Natural killer cell (primary cell): ENCODE data around the gene MRPL43. TPM values are rescaled to one million over a fixed set of nuclear protein-coding genes. Genes with fewer than 3 reads are reported as not detected.

Experiments used
- ATAC-seq, 3 donors: fragments of 150-1000 bp in 2 of 3; fragments of 200-7000 bp in 1 of 3; cut with Tn5 transposase; 1 replicate in 1 of 3; 2 replicates in 2 of 3; pipeline ENCODE4 v1.10.0; 2021; ENCODE audit warnings: mild to moderate bottlenecking in 2 of 3, moderate library complexity in 2 of 3
- DNase-seq, 2 donors: peaks; one replicate each; pipeline versions ENCODE4 v3.0.0 to v3.0.0-alpha.2; 2013 to 2021; ENCODE audit warnings: mixed read lengths in 1 of 2
- H3K27ac ChIP-seq: one replicate; pipeline ENCODE4 v1.5.1; 2013; ENCODE audit warnings: mild to moderate bottlenecking, low read length
- H3K27me3 ChIP-seq: one replicate; pipeline ENCODE4 v1.6.1; 2013; ENCODE audit warnings: low read length; ENCODE audit not compliant: control insufficient read depth, insufficient read depth
- H3K36me3 ChIP-seq: one replicate; pipeline ENCODE4 v1.6.1; 2013; ENCODE audit warnings: low read length; ENCODE audit not compliant: control insufficient read depth, insufficient read depth
- H3K4me1 ChIP-seq: one replicate; pipeline ENCODE4 v1.6.1; 2013; ENCODE audit warnings: low read length; ENCODE audit not compliant: control insufficient read depth, insufficient read depth
- H3K4me3 ChIP-seq: one replicate; pipeline ENCODE4 v1.5.1; 2013; ENCODE audit warnings: low read length
- H3K9me3 ChIP-seq: one replicate; pipeline ENCODE4 v1.6.1; 2013; ENCODE audit warnings: low read length; ENCODE audit not compliant: control insufficient read depth, insufficient read depth
- H3K27ac Mint-ChIP-seq, 2 donors: one replicate each; pipeline ENCODE4 v1.8.0; 2022; ENCODE audit warnings: mild to moderate bottlenecking in 2 of 2, mixed read lengths in 2 of 2, moderate library complexity in 1 of 2
- H3K27me3 Mint-ChIP-seq, 2 donors: one replicate each; pipeline ENCODE4 v1.8.0; 2022; ENCODE audit warnings: low read depth in 2 of 2, mixed read lengths in 2 of 2
- H3K36me3 Mint-ChIP-seq: one replicate; pipeline ENCODE4 v1.8.0; 2022; ENCODE audit warnings: mixed read lengths
- H3K4me1 Mint-ChIP-seq, 2 donors: one replicate each; pipeline ENCODE4 v1.8.0; 2022; ENCODE audit warnings: mixed read lengths in 2 of 2
- H3K4me3 Mint-ChIP-seq: one replicate; pipeline ENCODE4 v1.8.0; 2022; ENCODE audit warnings: mild to moderate bottlenecking, moderate library complexity, mixed read lengths
- H3K9me3 Mint-ChIP-seq, 2 donors: one replicate each; pipeline ENCODE4 v1.8.0; 2022; ENCODE audit warnings: mixed read lengths in 2 of 2
- CTCF ChIP-seq: fragments of 200-600 bp; IDR thresholded peaks from one replicate; pipeline ENCODE4 v1.8.0; 2022; ENCODE audit warnings: antibody characterized with exemption
- WGBS: methylation state at CpG from one replicate; pipeline ENCODE4 v1.1.7; 2013; ENCODE audit warnings: missing lambda C conversion rate; ENCODE audit not compliant: insufficient coverage; 5-methylcytosine and 5-hydroxymethylcytosine counted together
- intact Hi-C: fragments of 100-400 bp; cut with micrococcal nuclease; formaldehyde crosslinking; loops from one replicate; pipeline ENCODE4 v1.14.2; 2022
- total RNA-seq, 4 donors: library from RNA; stranded (reverse); fragments of 120-200 nt in 1 of 4; gene quantifications; one replicate each; pipeline versions ENCODE4 v1.2.3 to v1.2.4, GENCODE V29; 2013 to 2022

The MRPL43 gene
- total RNA-seq, 3 donors from 2014 or later (not counting 1 experiment from before 2014, with no cell fraction given): 27.2 to 42.0 (median 33.1) TPM

- 98% methylated on average over 14 of the region's 15 CpGs for WGBS
- no peak overlapping the region for H3K4me3 Mint-ChIP-seq
- H3K9me3 Mint-ChIP-seq: no peaks in the 10 kb centered on the region
- intact Hi-C loops: no loop called here
- H3K27ac ChIP-seq: no peak overlapping the region
- no peak for TF ChIP-seq CTCF
- ATAC-seq (no peak), DNase-seq (no peak)
- H3K4me3 ChIP-seq: no peak overlapping the region
- peaks cover 0 to 12% of the 10 kb centered on the region in 2 donors for H3K4me1 Mint-ChIP-seq
- H3K36me3 ChIP-seq: no peaks in the 10 kb centered on the region
- H3K36me3 Mint-ChIP-seq: no peaks in the 10 kb centered on the region
- H3K9me3 ChIP-seq: no peaks in the 10 kb centered on the region
- H3K27ac Mint-ChIP-seq: no peak overlapping the region
- peaks cover 8 to 13% of the 10 kb centered on the region in 2 donors for H3K27me3 Mint-ChIP-seq
- H3K4me1 ChIP-seq: peaks cover 11% of the 10 kb centered on the region
- peaks cover 4% of the 10 kb centered on the region for H3K27me3 ChIP-seq
Measured at GRCh38 chr10:101022967-101023705, 35.8 kb upstream of the MRPL43 start.

- peaks cover 11% of the 10 kb centered on the region for H3K4me1 ChIP-seq
- no peak for TF ChIP-seq CTCF
- ATAC-seq: no peak
- no peak overlapping the region for H3K4me3 ChIP-seq
- intact Hi-C loops: no loop called here
- WGBS: 88% methylated on average over 10 of the region's 11 CpGs
- Mint-ChIP-seq H3K27ac (no peak overlapping the region), H3K27me3 (peaks cover 19 to 25% of the 10 kb centered on the region in 2 donors), H3K4me3 (no peak overlapping the region), H3K9me3 (no peaks in the 10 kb centered on the region), H3K36me3 (no peaks in the 10 kb centered on the region), H3K4me1 (peaks cover 0 to 12% of the 10 kb centered on the region in 2 donors)
- DNase-seq: no peak
- no peak overlapping the region for H3K27ac ChIP-seq
- peaks cover 11% of the 10 kb centered on the region for H3K27me3 ChIP-seq
- no peaks in the 10 kb centered on the region for H3K9me3 ChIP-seq
- H3K36me3 ChIP-seq: no peaks in the 10 kb centered on the region
Measured at GRCh38 chr10:101021692-101022251, 34.5 kb upstream of the MRPL43 start.

DNA sequence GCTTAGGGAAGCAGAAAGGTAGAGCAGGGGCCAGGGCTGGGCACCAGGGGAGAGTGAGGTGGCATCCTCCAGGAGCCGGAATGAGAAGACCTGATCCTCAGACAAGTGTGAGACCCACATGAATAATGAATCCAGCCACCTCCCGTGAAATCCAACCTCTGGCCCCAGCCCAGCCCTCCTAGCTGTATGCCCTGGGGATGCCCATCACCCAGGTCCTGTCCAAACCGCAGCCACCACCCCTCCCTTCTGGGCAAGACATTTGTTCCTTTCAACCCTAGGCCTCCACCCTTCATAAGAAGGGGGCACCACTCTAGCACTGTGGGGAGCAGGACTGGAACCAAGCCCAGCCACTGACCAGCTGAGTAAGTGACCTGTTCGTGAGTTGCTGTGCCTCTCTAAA is 33.9 kb upstream of the MRPL43 start:
- H3K27me3 Mint-ChIP-seq: peaks cover 25 to 31% of the 10 kb centered on the region in 2 donors
- H3K27me3 ChIP-seq: peaks cover 13% of the 10 kb centered on the region
- no peak for TF ChIP-seq CTCF
- H3K27ac Mint-ChIP-seq: no peak overlapping the region
- no peaks in the 10 kb centered on the region for H3K36me3 ChIP-seq
- no peak overlapping the region for H3K27ac ChIP-seq
- no peaks in the 10 kb centered on the region for H3K9me3 ChIP-seq
- ATAC-seq (no peak), DNase-seq (no peak)
- intact Hi-C loops: no loop called here
- WGBS: 92% methylated on average over 4 of the region's 4 CpGs
- H3K36me3 Mint-ChIP-seq: no peaks in the 10 kb centered on the region
- H3K4me1 ChIP-seq: peaks cover 11% of the 10 kb centered on the region
- no peak overlapping the region for H3K4me3 Mint-ChIP-seq
- H3K4me3 ChIP-seq: no peak overlapping the region
- peaks cover 0 to 12% of the 10 kb centered on the region in 2 donors for H3K4me1 Mint-ChIP-seq
- H3K9me3 Mint-ChIP-seq: no peaks in the 10 kb centered on the region
